Stimulated activated CD4-positive, alpha-beta T cell treated with anti-CD3 and anti-CD28 coated beads, TNF-alpha, amount 100 ng/mL, for 24 hours (primary cell): Measurements from ENCODE around the gene ZNF805.
"Not testable (repeated sequence)": the region's sequence is repeated elsewhere in the genome, so short reads cannot be mapped to it uniquely, and the experiment has no call there.

Experiments used
- DNase-seq, 3 experiments: peaks; one replicate each; pipeline ENCODE4 v3.0.0-alpha.2; 2020; ENCODE audit warnings: low read depth in 3 of 3

Gene ZNF805

DNA sequence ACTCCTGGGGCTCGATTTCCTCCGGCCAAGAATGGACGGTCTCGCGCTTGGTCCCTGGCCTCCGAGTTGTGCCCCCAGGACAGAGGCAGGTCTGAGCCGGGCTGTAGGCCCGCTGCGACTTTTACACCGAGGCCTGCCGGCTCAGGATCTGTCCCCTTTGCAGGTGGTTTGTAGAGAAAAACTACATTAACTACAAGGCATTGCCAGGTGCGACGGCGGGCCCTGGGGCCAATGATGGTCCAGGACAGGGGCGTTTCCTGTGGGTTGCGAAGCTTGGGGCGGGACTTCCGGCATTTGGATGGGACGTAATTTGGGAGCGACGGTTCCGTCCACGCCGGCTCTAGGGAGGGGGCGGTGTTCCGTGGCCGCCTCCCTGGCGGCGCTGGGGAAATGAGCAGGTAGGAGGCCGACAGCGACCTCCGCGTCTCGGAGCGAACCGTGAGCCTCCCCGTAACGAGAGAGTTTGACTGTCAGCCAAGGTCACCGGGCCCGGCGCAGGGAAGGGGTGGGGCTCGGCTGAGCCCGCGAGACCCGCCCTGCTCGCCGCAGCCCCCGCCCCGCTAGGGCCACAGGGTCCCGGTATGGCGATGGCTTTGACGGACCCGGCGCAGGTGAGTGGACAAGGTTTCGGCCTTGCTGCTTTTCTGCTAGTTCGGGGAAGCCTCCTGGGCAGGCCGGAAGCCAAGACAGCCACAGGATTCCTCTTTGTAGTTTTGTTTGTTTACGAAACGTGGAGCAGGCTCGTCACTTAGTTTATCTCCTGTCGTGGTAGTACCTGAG, at the start of gene ZNF805:
Gene ZNF805, plus strand, starts transcription at position 322 of the 780 bp plus-strand sequence. Its CDS starts 260 bp downstream, at position 582.
- DNase-seq: peak; percentile 91 to 94 (median 93)

DNA sequence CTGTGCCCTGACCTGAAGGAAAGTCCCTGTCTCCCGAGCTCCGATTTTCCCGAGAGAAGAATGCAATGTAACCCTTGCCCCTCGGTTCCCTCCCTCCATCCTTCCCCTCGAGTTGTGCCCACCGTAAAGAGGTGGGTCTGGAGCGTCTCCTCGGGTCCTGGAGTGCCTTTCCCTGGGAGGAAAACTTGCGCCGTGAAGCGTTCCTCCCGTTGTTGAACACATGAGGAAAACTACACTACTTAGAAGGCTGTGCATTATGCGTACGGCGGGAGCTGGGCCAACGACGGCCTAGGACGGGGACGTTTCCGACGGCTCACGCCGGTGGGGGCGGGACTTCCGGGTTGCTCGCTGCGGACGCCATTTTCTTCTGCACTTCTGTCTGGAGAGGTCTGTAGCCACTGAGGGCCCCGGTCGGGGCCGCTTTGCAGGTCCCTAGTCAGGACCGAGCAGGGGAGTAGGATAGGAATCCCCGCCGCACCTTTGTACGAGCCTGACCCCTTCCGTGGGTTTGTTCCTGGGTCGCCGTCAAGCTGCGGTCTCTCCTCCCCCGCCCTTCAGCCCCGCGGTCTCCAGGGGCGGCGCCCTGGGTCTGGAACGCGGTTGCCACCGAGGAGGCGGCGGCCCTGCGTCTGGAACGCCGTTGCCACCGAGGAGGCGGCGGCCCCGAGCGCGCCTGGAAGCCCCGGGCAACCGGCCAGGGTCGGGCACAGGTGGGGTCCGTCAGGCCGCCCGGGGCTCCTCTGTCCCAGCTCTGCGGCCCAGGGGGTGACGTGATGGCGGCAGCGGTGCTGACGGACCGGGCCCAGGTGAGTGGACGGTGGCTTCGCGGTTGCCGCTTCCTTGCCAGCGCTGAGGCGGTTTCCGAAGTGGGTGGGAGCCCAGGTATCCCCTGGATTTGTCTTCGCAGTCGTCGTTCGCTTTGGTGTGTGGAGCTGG, 49.0 kb upstream of the ZNF805 start, which contains the start of gene ZNF264:
Gene ZNF264, plus strand, starts transcription at position 360 of the 936 bp plus-strand sequence. Its CDS starts 414 bp downstream, at position 774.
- DNase-seq: peak; percentile 81 to 87 (median 82)

DNA sequence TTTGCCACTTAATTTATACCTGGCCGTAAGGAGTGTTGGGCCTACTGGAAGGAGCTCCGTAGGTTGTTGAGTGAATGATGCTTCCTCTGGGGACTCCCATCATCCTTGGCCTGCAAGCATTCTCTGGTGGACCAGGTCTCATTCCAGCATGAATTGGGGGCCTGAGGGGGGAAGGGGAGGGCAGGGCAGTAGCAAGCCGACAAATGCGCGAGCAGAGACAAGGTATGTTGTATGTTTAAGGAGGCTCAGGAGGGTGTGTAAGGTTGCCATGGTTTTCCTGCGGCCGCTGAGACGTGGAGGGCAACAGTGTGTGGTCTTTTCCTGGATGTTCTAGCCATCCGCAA, 48.4 kb upstream of the ZNF805 start:
- DNase-seq: no peak

DNA sequence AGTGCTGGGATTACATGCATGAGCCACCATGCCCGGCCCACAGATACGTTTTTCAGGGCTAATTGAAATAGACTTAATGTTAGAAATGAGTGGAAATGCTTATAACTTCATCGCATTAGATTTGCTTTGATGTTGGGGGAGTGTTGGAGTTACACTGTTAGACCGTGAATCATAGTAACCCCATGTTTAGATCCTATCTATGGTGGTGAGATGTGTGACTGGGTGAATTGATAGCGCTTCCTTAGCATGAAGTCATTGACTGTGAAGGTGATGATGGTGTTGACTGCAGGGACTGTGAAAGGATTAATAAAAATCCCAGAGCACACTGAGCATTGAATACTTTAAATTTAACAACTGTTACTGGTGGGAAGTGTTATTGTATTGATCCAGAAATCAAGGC, 47.4 kb upstream of the ZNF805 start:
- DNase-seq: no peak

DNA sequence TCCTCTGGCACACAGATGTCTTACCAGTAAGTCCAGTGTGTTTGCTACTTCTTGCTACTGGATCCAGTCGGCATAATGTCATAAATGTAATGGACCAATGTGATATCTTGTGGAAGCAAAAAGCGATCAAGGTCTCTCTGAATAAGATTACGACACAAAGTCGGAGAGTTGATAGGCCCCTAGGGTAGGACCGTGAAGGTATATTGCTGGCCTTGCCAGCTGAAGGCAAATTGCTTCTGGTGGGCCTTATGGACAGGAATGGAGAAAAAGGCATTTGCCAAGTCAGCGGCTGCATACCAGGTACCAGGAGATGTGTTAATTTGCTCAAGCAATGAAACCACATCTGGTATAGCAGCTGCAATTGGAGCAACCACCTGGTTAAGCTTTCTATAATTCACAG, 42.6 kb upstream of the ZNF805 start:
- not testable (repeated sequence) for DNase-seq

DNA sequence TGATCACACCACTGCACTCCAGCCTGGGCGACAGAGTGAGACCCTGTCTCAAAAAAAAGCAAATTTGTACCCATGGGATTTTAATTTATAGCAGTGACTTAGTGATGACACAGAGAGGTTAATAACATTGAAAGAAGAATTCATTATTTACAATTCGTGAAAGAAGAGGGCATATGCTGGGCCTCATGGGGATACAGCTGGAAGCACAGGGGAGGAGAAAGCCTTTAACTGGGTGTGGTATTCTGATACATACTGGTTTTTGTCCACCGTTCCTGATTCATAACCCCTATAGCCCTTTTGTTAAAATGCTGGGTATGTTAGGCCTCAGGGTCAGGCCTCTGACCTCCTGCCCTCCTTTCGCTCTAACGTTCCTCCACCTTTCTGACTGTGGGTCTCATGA, 38.3 kb upstream of the ZNF805 start:
- DNase-seq: no peak

DNA sequence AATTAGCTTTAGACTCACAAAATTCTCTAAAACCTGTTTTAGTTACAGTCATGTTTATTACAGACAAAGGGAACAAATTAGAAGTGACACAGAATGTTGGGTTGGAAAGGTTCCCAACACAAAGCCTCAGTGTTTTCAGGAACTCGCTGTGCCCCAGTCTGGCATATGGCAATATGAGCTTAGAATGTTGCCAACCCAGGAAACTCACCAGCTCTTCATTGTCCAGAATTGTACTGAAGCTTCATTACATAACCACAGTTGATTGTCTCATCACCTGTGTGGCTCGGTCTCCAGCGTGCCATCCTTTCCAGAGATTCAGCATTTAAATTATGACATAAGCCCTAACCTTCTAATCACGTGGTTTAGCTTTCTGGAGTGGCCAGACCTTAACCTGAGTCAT, 30.1 kb upstream of the ZNF805 start:
- DNase-seq: no peak

DNA sequence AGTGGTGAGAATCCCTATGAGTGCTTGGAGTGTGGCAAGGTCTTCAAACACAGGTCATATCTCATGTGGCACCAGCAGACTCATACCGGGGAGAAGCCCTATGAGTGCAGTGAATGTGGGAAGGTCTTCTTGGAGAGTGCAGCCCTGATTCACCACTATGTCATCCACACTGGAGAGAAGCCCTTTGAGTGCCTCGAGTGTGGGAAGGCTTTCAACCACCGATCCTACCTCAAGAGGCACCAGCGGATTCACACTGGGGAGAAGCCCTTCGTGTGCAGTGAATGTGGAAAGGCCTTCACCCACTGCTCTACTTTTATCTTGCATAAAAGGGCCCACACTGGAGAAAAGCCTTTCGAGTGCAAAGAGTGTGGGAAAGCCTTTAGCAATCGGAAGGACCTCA, 28.3 kb upstream of the ZNF805 start:
- DNase-seq: no peak

DNA sequence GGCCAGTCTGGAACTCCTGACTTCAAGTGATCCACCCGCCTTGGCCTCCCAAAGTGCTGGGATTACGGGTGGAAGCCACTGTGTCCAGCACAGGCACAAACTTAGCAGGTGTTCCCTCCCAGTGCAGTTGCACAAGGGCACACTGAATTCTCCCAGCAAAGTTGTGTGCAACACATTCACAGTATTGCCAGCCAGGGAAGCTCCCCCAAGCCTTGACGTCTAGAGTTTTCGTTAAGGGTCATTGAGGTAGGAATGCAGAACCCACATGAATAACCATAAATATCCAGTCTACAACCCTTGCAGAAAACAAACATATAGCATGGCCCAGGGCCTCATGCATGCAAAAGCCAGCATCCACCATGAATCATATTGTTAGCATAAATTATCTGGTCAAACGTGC, 12.9 kb upstream of the ZNF805 start:
- no peak for DNase-seq

DNA sequence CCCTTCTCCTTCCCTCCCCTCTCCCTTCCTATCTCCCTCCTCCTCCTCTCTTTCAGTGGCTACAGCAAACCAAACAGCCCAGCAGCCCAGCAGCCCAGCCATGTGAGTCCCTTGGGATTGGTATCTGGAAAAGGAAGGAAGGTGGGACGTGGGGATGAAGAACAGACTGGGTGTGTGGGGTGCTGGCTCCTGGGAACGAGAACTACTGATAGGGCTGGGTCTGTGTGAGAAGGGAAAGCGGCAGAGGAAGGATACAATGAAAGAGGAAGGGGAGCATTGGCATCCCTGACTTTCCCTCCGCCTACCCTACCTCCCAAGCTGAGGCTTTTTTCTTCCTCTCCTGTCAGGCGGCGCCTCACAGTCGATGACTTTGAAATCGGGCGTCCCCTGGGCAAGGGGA, 8.7 kb upstream of the ZNF805 start:
- no peak for DNase-seq

DNA sequence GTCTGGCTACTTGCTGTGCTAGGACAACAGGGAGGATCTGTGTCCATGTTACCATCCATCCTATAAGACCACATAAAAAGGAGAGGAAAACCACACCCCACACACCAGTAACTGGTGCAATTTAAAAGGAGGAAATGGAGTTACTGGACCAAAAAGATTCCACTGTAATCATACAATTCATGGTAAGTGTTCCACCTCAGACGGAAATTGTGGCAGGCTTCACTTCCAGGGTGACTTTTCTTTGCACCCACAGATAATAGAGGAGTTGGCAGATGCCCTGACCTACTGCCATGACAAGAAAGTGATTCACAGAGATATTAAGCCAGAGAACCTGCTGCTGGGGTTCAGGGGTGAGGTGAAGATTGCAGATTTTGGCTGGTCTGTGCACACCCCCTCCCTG, 7.2 kb upstream of the ZNF805 start:
- DNase-seq: no peak

DNA sequence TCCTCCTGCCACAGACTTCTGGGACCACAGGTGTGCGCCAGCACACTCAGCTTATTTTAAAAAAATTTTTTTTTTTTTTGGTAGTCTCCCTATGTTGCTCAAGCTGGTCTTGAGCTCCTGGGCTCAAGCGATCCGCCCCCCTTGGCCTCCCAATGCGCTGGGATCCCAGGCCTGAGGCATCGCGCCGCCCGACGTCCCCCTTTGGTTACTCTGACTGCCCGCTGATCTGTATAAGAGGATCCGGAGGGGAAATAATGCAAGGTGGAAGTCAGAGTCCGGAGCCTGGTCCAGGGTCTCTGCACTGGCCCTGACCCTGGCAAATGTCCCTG, 486 bp upstream of the ZNF805 start:
- no peak for DNase-seq

DNA sequence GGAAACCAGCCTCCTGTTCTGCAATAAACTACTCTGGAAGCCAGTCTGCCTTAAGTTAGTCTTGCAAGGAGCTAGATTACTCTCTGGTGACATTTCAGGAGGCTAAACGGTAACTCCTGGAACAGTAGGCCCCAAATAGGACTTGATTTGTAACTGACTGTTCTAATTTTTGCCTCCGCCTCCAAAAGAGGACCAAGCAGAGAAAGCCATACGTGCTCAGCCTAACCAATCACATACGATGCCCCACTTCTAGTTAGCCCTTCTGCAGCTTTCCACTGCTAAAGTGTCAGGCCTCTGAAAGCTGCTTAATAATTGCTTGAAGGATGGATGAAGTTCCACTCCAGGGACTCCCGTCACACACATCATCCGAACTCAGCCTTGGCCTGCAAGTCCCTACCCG, 744 bp downstream of the ZNF805 start:
- DNase-seq: no peak

DNA sequence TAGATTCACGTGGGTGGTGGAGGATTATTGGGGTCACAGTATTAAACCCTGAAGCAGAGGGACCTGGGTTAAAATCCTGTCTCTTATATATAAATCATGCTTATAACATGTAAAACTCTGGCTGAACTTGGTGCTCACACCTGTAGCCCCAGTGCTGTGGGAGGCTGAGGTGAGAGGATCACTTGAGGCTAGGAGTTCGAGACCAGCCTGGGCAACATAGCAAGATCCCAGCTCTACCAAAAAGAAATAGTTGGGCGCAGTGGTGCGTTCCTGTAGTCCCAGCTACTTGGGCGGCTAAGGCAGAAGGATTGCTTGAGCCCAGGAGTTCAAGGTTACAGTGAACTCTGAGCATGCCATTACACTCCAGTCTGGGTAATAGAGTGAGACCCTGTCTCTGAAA, 2.4 kb downstream of the ZNF805 start:
- no peak for DNase-seq

DNA sequence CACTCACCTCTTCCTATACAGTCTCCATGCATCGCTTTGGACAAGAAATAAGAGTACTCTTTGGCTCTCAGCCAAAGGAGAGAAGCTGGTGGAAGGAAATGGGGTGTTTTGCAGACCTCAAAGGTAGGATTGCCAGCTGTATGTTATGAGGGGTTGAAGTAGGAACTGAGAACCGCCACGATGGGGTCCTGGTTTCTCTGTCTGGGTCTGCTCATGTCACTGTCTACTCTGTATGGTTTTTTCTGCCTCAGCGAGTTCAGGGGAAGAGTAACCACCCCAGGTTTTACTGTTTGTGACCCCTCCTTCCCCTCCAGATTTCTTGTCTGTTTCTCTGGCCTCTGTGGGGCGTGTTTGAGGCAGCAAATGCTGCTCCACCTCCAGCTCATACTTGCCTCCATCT, 4.1 kb downstream of the ZNF805 start:
- DNase-seq: no peak

DNA sequence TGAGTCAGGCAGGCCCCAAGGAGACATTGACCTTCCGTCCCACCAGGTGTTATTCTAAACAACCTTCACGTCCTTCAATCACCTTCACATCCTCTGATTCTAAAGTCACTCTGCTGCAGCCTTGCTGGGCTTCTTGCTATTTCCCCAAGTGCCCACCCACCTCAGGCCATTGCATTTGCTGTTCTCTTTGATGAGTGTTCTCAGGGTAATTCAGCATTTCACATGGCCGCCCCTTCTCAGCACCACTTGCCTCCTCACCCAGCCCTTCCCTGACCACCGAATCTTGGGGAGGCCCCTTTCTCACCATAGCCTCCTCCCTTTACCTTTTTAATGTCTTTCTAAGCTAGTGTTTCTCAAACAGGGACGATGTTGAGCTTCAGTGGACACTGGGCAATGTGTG, 4.6 kb downstream of the ZNF805 start:
- DNase-seq: no peak

DNA sequence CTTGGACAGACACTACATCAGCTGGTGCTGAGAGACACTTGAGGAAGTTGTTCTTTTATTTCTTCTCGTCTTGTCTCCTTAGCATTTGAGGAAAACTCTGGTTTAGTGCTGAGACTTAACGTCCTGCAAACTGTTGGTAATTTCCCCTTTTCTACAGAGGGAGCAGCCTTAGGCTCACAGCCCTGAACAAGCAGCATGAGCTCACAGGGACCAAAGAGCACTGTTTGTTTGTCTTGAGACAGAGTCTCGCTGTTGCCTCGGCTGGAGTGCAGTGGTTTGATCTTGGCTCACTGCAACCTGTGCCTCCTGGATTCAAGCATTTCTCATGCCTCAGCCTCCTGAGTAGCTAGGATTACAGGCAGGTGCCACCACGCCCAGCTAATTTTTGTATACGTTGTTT, 5.5 kb downstream of the ZNF805 start:
- DNase-seq: no peak

DNA sequence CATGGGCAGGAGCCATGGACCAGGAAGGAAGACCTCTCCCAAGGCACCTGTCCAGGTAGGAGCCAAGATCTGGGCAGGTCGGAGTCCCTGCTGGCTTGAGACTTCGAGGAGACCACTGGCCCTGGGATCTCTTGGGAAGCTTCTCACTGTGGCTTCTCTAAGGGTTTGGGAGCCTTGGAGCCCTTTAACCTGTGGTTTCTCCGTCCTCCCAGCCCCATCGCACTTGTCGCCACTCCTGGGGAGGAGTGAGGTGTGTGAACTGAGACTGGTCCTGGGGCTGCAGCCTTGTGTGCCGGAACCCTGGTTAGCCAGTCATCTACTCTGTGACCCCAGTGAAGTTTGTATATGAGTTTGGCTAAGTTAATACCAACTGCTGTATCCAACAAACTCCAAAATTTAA, 8.2 kb downstream of the ZNF805 start:
- no peak for DNase-seq

DNA sequence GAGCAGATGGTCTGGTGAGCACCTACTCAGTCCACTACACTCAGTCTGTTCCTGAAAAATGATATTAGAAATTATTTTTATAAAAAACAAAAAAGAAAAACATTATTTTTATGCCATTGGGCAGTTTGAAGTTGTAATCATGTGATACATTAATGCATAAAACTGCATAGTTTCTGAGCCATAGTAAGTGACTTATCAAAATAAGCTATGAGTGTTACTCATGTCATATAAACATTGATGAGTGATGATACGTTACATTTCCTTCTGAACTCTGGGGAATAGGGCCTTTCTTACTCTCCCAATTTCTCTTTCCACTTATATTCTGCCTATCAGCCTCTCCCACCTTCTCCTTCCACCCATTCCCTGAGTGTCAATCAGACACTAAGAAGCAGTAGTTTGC, 8.9 kb downstream of the ZNF805 start:
- DNase-seq: no peak

DNA sequence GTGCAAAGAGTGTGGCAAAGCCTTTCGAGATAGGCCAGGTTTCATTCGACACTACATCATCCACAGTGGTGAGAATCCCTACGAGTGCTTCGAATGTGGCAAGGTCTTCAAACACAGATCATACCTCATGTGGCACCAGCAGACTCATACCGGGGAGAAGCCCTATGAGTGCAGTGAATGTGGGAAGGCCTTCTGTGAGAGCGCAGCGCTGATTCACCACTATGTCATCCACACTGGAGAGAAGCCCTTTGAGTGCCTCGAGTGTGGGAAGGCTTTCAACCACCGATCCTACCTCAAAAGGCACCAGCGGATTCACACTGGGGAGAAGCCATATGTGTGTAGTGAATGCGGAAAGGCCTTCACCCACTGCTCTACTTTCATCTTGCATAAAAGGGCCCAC, 13.3 kb downstream of the ZNF805 start:
- not testable (repeated sequence) for DNase-seq

DNA sequence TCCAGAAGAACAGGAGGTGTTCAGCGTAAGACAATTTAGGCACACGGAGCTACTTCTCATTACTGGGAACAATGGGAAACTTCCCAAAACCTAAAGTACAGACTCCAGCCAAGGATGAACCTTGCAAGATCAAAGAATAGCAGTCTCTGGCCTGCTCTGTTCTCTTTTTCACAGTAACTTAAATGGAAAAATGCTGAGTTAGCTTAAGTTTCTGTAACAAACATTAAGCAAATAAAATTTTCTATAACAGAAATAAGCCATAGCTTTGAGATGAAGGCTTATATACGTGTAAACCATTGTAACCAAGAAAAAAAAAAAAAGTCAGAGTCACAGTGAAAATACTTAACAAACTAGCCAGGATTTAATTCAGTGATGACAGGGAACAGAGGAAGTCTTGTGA, 21.6 kb downstream of the ZNF805 start:
- no peak for DNase-seq

DNA sequence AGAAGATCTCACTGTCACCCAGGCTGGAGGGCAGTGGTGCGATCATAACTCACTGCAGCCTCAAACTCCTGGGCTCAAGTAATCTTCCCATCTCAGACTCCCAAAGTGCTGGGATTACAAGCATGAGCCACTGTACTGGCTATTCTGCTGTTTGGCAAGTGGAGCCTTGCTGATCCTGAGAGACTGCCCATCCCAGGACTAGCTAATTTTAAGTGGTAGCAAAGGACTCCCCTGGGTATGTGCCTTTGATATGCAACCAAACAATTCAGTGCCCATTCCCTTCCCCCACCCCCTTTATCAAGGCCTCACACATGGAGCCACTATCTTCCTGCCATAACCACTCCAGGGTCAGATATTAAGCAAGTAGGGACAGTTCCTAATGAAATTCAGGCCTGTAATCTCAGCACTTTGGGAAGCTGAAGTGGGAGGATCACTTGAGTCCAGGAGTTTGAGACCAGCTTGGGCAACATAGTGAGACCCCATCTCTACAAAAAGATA, 22.9 kb downstream of the ZNF805 start:
- DNase-seq: no peak

DNA sequence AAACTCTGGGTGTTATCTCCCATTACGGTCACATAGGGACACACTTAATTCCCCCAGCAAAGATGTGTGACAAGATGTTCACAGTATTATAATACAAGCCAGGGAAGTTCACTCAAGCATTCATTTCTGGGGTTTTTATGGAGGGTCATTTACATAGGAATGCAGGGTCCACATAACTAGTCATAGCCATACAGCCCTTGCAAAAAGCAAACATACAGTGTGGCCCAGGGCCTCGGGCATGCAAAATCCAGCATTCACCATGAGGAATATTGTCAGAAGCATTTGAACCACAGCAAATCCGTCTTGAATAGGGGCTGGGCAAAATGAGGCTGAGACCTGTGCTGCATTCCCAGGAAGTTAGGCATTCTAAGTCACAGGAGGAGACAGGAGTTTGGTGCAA, 26.9 kb downstream of the ZNF805 start:
- DNase-seq: no peak
